ENCODE data around the gene ABHD2.
"Not testable (repeated sequence)": the region's sequence is repeated elsewhere in the genome, so short reads cannot be mapped to it uniquely, and the experiment has no call there.

ABHD2 gene

DNA sequence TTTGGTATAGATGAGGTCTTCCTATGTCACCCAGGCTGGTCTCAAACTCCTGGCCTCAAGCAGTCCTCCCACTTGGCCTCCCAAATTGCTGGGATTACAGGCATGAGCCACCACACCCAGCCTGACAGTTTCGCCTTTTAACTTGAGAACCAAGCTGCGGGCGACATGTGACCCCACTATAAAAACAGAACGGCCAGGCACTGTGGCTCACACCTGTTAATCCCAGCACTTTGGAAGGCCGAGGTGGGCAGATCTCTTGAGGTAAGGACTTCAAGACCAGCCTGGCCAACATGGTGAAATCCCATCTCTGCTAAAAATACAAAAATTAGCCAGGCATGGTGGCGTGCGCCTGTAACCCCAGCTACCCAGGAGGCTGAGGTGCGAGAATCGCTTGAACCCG is 52.9 kb downstream of the ABHD2 start:
- not testable (repeated sequence) for H3K27me3 Mint-ChIP-seq (ENCODE audit: low read depth); H3K9me3 Mint-ChIP-seq; H3K27ac Mint-ChIP-seq; H3K4me3 Mint-ChIP-seq
- Mint-ChIP-seq H3K4me1 (ENCODE audit: low read depth) (peaks cover 34% of the 10 kb centered on the region), H3K36me3 (ENCODE audit: low read depth) (peaks cover 12% of the 10 kb centered on the region)

DNA sequence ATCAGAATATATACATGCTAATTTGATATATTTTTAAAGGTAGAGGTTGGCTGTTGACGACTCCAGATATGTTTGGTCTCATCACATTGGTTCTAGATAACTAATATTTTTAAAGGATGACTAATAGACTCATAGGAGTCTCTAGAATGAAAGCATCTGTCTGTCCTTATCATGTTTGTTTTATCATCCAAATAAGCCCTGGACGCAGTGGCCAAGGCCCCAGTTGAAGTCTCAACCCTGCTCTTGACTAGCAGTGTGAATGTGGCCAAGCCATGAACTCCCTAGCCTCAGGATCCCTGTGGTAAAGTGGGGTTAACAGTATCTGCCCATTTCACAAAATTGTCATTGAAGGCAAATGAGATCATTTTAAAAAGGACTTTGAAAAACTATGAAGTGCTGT is 53.6 kb downstream of the ABHD2 start:
- H3K27me3 Mint-ChIP-seq (ENCODE audit: low read depth), result no peaks in the 10 kb centered on the region
- H3K9me3 Mint-ChIP-seq, result no peaks in the 10 kb centered on the region
- no peak overlapping the region for H3K4me3 Mint-ChIP-seq
- H3K36me3 Mint-ChIP-seq (ENCODE audit: low read depth), result peaks cover 9% of the 10 kb centered on the region
- peaks cover 27% of the 10 kb centered on the region for H3K4me1 Mint-ChIP-seq (ENCODE audit: low read depth)
- no peak overlapping the region for H3K27ac Mint-ChIP-seq

DNA sequence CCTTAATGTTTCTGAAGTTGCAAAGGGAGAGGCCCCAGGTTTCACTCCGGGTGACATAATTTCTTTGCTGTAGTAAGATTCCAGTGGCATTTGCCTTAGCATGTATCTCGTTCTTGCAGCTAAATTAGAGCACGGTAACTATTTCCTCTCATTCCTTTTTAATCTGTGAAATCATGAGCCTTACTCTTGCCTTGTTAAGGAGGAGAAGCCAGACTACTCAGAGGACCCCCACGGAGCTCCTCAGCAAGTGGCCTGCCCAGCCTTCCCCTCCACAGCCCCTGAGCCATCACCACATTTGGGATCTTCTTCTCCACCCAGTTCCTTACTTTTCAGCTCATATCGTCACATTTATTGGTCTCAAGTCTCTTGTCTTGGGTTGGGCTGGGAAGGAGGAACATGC is 54.2 kb downstream of the ABHD2 start:
- peaks cover 9% of the 10 kb centered on the region for H3K36me3 Mint-ChIP-seq (ENCODE audit: low read depth)
- H3K4me3 Mint-ChIP-seq, result no peak overlapping the region
- no peak overlapping the region for H3K27ac Mint-ChIP-seq
- H3K27me3 Mint-ChIP-seq (ENCODE audit: low read depth), result no peaks in the 10 kb centered on the region
- no peaks in the 10 kb centered on the region for H3K9me3 Mint-ChIP-seq
- peaks cover 22% of the 10 kb centered on the region for H3K4me1 Mint-ChIP-seq (ENCODE audit: low read depth)

GRCh38 chr15:89143503-89144162 is 55.4 kb downstream of the ABHD2 start:
- H3K4me1 Mint-ChIP-seq (ENCODE audit: low read depth), result peaks cover 22% of the 10 kb centered on the region
- H3K27me3 Mint-ChIP-seq (ENCODE audit: low read depth), result no peaks in the 10 kb centered on the region
- no peaks in the 10 kb centered on the region for H3K9me3 Mint-ChIP-seq
- H3K4me3 Mint-ChIP-seq, result no peak overlapping the region
- peaks cover 9% of the 10 kb centered on the region for H3K36me3 Mint-ChIP-seq (ENCODE audit: low read depth)
- no peak overlapping the region for H3K27ac Mint-ChIP-seq

- H3K36me3 Mint-ChIP-seq (ENCODE audit: low read depth), result peaks cover 9% of the 10 kb centered on the region
- no peaks in the 10 kb centered on the region for H3K27me3 Mint-ChIP-seq (ENCODE audit: low read depth)
- H3K9me3 Mint-ChIP-seq, result no peaks in the 10 kb centered on the region
- peaks cover 22% of the 10 kb centered on the region for H3K4me1 Mint-ChIP-seq (ENCODE audit: low read depth)
- H3K4me3 Mint-ChIP-seq, result no peak overlapping the region
- H3K27ac Mint-ChIP-seq, result no peak overlapping the region
Measured at GRCh38 chr15:89144491-89144890, 56.2 kb downstream of the ABHD2 start.

GRCh38 chr15:89146366-89146765 is 58.1 kb downstream of the ABHD2 start:
- H3K36me3 Mint-ChIP-seq (ENCODE audit: low read depth), result peaks cover 7% of the 10 kb centered on the region
- peaks cover 17% of the 10 kb centered on the region for H3K4me1 Mint-ChIP-seq (ENCODE audit: low read depth)
- H3K9me3 Mint-ChIP-seq, result no peaks in the 10 kb centered on the region
- H3K27ac Mint-ChIP-seq, result no peak overlapping the region
- no peaks in the 10 kb centered on the region for H3K27me3 Mint-ChIP-seq (ENCODE audit: low read depth)
- no peak overlapping the region for H3K4me3 Mint-ChIP-seq

DNA sequence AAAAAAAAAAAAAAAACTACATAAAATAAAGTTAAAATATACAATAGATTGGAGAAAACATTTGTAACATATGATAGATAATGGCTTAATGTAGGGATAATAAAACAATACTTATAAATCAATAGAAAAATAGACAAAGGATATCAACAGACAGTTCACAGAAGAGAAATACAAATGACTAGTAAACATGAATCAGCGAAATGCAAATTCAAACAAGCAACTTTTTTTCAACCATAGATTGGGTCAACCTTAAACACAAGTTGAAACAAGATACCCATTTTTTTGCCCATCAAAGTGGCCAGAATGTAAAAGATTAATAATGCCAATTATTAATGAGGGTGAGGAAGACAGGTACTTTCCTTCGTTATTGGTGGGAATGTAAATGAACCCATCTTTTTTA is 59.9 kb downstream of the ABHD2 start:
- H3K4me1 Mint-ChIP-seq (ENCODE audit: low read depth), result peaks cover 15% of the 10 kb centered on the region
- H3K9me3 Mint-ChIP-seq, result no peaks in the 10 kb centered on the region
- no peak overlapping the region for H3K27ac Mint-ChIP-seq
- H3K36me3 Mint-ChIP-seq (ENCODE audit: low read depth), result peaks cover 15% of the 10 kb centered on the region
- H3K27me3 Mint-ChIP-seq (ENCODE audit: low read depth), result no peaks in the 10 kb centered on the region
- no peak overlapping the region for H3K4me3 Mint-ChIP-seq

- peaks cover 11% of the 10 kb centered on the region for H3K4me1 Mint-ChIP-seq (ENCODE audit: low read depth)
- no peak overlapping the region for H3K4me3 Mint-ChIP-seq
- no peaks in the 10 kb centered on the region for H3K27me3 Mint-ChIP-seq (ENCODE audit: low read depth)
- no peak overlapping the region for H3K27ac Mint-ChIP-seq
- no peaks in the 10 kb centered on the region for H3K9me3 Mint-ChIP-seq
- H3K36me3 Mint-ChIP-seq (ENCODE audit: low read depth), result peaks cover 15% of the 10 kb centered on the region
Measured at GRCh38 chr15:89149501-89150101, 61.3 kb downstream of the ABHD2 start.

GRCh38 chr15:89150287-89150686 is 62.0 kb downstream of the ABHD2 start:
- no peak overlapping the region for H3K4me3 Mint-ChIP-seq
- H3K4me1 Mint-ChIP-seq (ENCODE audit: low read depth), result peaks cover 11% of the 10 kb centered on the region
- no peaks in the 10 kb centered on the region for H3K9me3 Mint-ChIP-seq
- H3K27ac Mint-ChIP-seq, result no peak overlapping the region
- H3K27me3 Mint-ChIP-seq (ENCODE audit: low read depth), result no peaks in the 10 kb centered on the region
- peaks cover 16% of the 10 kb centered on the region for H3K36me3 Mint-ChIP-seq (ENCODE audit: low read depth)

DNA sequence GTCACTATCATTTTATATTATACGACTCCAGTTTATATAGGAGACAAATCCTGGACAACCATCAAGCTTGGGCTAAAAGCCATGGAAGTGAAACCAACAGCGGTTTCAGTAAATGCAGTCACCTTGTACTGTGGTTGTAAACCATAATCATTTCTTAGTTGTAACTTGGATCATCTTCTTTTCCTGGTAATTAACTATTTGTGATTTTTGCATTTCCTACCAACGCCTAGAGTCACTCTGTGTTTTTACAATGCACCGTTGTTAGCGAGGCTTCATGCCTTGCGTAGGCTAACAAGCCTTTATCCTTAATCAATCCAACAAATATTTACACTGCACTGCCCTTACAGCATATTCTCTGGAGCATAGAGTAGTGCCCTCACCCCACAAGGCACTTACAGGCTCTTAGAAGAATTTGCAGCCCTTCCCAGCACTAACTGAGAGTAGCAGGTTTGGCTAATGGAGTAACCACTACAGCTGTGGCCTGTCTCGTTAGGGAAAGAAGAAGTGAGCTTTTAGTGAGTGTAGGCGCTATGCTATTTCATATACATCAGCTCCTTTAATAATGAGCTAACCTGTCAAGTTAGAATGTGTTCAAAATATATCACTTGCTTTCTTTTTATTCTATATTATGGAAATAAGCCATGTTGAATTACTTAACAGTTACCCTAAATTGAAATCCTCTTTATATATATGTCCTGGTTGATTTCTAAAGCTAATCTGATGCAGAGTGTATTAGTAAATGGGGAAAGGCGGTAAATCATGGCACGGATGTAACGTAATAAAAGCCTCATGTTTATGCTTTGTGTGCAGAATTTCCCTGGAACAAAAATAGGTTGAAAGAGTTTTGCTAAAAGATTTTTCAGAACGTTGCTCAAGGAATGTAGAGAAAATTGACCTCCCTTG is 62.8 kb downstream of the ABHD2 start:
- Mint-ChIP-seq H3K27ac (no peak overlapping the region), H3K9me3 (no peaks in the 10 kb centered on the region), H3K4me1 (ENCODE audit: low read depth) (peaks cover 8% of the 10 kb centered on the region), H3K4me3 (no peak overlapping the region), H3K27me3 (ENCODE audit: low read depth) (no peaks in the 10 kb centered on the region), H3K36me3 (ENCODE audit: low read depth) (peaks cover 18% of the 10 kb centered on the region)

DNA sequence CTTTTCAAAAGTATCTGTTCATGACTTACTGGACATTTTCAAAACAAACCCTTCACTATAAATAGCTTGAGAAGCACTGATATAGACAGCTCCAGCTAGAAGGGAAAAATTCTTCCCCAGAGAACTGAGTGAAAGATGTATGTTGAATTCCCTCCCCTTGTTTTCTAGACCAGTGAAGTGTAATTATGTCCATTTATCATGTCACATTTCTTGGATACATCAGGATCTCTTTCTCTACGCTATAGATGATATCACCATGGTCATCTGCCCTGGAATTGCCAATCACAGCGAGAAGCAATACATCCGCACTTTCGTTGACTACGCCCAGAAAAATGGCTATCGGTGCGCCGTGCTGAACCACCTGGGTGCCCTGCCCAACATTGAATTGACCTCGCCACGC is 66.9 kb downstream of the ABHD2 start:
- Mint-ChIP-seq H3K4me3 (no peak overlapping the region), H3K4me1 (ENCODE audit: low read depth) (peaks cover 8% of the 10 kb centered on the region), H3K36me3 (ENCODE audit: low read depth) (peaks cover 22% of the 10 kb centered on the region), H3K9me3 (no peaks in the 10 kb centered on the region), H3K27me3 (ENCODE audit: low read depth) (no peaks in the 10 kb centered on the region), H3K27ac (no peak overlapping the region)

- peaks cover 5% of the 10 kb centered on the region for H3K4me1 Mint-ChIP-seq (ENCODE audit: low read depth)
- no peaks in the 10 kb centered on the region for H3K27me3 Mint-ChIP-seq (ENCODE audit: low read depth)
- no peaks in the 10 kb centered on the region for H3K9me3 Mint-ChIP-seq
- peaks cover 22% of the 10 kb centered on the region for H3K36me3 Mint-ChIP-seq (ENCODE audit: low read depth)
- H3K27ac Mint-ChIP-seq, result no peak overlapping the region
- no peak overlapping the region for H3K4me3 Mint-ChIP-seq
Measured at GRCh38 chr15:89155656-89156055, 67.4 kb downstream of the ABHD2 start.

GRCh38 chr15:89157061-89157460 is 68.8 kb downstream of the ABHD2 start:
- Mint-ChIP-seq H3K4me1 (ENCODE audit: low read depth) (peaks cover 5% of the 10 kb centered on the region), H3K27me3 (ENCODE audit: low read depth) (no peaks in the 10 kb centered on the region), H3K9me3 (no peaks in the 10 kb centered on the region), H3K27ac (no peak overlapping the region), H3K4me3 (no peak overlapping the region), H3K36me3 (ENCODE audit: low read depth) (peaks cover 15% of the 10 kb centered on the region)

DNA sequence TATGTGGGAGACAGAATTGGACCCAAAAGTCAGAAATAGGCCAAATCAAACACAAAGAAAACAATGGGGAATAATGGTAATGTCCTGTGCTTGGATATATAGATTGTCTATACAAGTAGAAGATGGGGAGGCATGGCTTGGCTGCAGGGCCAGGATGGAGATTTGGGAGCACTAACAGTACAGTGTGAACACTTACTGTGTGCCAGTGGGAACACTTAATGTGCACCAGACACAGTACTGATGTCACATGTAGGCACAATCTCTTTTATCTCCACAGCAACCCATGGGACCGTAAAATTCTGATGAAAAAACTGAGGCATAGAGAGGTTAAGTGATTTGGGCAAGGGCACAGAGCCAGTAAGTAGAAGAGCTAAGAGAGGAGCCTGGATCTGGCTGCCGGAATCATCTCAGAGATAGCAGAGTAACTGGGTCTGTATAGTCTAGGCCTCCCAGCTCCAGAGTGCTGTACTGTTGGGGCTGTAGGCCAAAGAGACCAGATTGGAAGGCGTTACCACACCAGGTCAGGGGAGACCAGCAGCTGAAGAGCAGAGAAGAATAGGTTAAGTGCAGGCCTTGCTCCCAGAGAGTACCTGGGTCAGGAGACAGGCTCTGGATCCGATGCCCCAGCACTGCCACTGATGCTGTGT is 69.8 kb downstream of the ABHD2 start:
- Mint-ChIP-seq H3K4me3 (no peak overlapping the region), H3K9me3 (no peaks in the 10 kb centered on the region), H3K27ac (no peak overlapping the region), H3K27me3 (ENCODE audit: low read depth) (no peaks in the 10 kb centered on the region), H3K36me3 (ENCODE audit: low read depth) (peaks cover 13% of the 10 kb centered on the region), H3K4me1 (ENCODE audit: low read depth) (peaks cover 3% of the 10 kb centered on the region)

All from T-helper 1 cell treated with Interleukin-12 subunit alpha and Interleukin-12 subunit beta and Interleukin-4 antibody, amounts not matched to agents 30 μg/mL and 1 μg/mL, for 36 hours (primary cell).